C4-2B (cell line): ENCODE measurements around the gene USP48.

Experiments
- CTCF ChIP-seq: fragments of 450-650 bp; conservative IDR thresholded peaks from 2 replicates; pipeline ENCODE4 v1.5.1; 2017; ENCODE audit warnings: mild to moderate bottlenecking
- ZFX ChIP-seq: fragments of 450-650 bp; IDR thresholded peaks from 2 replicates; pipeline ENCODE4 v1.6.1; 2017

DNA sequence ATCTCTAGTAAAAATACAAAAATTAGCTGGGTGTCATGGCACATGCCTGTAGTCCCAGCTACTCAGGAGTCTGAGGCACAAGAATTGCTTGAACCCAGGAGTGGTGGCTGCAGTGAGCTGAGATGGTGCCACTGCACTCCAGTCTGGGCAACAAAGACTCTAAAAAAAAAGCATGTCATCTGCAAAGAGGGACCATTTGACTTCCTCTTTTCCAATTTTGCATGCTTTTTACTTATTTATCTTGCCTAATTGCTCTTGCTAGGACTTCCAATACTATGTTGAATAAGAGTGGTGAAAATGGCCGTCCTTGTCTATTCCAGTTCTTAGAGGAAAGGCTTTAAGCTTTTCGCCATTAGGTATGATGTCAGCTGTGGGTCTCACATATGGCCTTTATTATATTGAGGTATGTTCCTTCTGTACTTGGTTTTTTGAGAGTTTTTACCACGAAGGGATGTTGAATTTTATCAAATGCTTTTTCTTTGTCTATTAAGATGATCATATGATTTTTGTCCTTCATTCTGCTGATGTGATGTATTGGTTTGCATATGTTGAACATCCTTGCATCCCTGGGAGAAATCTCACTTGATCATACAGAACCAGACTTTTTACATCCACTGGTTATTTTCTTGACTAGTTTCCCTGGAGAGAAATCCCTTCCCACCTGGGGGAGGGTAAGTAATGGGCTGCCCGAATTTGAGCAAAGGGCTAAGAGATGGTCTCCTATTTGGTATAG is 96.8 kb downstream of the USP48 start:
- TF ChIP-seq CTCF = no peak
- no peak for TF ChIP-seq ZFX
